ENCODE data around the gene SLC6A5.

The SLC6A5 gene

DNA sequence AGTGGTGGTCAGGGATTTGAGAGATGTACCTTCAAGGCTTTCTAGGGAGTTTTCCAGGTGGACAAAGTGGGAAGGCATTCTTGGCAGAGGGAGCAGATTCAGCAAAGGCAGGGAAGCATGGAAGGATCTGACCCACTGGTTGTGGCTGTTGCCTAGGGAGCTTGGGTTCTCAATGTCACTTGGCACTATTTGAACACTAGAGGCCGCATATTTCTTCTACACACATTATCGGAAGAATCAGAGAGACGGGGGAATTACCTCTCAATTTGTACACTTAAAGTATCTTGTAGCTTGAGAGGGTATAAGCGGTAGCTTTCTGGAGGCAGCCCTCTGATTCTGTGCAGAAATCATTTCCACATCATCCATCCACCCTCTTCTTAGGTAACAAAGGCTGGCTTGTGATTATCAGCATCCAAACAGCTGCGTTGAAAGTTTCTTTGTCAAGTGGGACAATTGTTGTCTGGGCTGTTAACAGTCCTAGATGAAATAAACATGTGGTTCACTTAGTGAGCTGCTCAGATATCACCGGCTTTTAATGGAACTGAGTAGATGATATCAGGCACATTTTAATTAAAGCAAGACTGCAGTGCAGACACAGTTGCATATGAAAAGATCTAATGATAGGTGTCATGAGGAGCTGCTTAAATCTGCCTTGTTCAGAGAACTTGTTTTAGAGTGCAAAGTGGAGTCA, 72.6 kb downstream of the SLC6A5 start:
- no peak for DNase-seq

DNA sequence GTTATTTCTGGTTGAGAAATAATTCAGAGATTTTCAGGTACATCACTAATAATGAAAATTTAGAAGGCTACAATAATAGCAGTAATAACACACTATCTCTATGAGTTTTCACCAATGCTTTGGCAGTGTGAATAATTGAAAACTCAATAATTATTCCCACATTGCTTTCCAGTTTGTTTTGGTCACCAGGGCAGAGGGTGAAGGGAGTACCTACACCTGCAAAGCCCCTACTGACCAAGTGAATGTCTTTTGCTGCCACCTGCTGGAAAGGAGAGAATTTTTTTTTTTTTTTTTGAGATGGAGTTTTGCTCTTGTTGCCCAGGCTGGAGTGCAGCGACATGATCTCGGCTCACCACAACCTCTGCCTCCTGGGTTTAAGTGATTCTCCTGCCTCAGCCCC, 73.2 kb downstream of the SLC6A5 start:
- no peak for DNase-seq

DNA sequence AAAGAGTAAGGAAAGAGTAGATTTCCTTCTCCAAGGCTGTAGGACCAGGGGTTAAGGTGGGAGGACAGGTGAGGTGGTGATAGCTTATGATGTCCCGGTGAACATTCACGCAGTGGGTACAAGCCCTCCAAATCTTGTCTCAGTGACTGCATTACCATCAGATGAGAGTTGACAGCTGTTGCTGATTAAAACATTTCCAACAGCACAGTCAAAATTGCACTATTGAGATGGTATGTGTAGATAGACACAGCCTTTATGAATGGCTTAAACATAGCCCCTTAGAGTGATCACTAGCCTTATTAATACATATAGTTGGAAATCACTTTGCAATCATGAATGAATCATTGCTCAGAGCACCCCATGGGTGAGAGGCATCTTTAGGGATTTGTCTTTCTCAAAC, 77.2 kb downstream of the SLC6A5 start:
- no peak for DNase-seq

DNA sequence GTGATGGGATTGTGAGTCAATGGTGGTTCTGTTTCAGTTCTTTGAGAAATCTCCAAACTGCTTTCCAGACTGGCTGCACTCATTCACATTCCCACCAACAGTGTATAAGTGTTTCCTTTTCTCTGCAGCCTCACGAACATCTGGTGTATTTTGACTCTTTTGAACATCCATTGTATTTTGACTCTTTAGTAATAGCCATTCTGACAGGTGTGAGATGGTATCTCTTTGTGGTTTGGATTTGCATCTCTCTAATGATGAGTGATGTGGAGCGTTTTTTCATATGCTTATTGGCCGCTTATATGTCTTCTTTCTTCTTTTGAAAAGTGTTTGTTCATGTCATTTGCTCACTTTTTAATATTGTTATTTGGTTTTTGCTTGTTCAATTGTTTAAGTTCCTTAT, 89.4 kb downstream of the SLC6A5 start:
- no peak for DNase-seq

DNA sequence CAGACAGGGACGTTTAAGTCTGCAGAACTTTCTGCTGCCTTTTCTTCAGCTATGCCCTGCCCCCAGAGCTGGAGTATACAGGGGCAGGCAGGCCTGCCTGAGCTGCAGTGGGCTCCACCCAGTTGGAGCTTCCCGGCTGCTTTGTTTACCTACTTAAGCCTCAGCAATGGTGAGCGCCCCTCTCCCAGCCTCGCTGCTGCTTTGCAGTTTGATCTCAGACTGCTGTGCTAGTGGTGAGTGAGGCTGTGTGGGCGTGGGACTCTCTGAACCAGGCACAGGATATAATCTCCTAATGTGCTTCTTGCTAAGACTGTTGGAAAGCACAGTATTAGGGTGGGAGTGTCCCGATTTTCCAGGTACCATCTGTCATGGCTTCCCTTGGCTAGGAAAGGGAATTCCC, 108.5 kb downstream of the SLC6A5 start:
- no peak for DNase-seq
